ENCODE data around the gene POLR2F.
"Not testable (repeated sequence)": the region's sequence is repeated elsewhere in the genome, so short reads cannot be mapped to it uniquely, and the experiment has no call there.

Gene POLR2F

GRCh38 chr22:37925767-37926166 is 27.7 kb upstream of the POLR2F start:
- DNase-seq = no peak

GRCh38 chr22:37926358-37926757 is 27.1 kb upstream of the POLR2F start:
- no peak for DNase-seq

- no peak for DNase-seq
These were observed 26.5 kb upstream of the POLR2F start for GRCh38 chr22:37926771-37927636.

GRCh38 chr22:37927637-37927936 is 25.9 kb upstream of the POLR2F start:
- no peak for DNase-seq

- no peak for DNase-seq
These were observed 24.1 kb upstream of the POLR2F start for GRCh38 chr22:37929390-37929789.

GRCh38 chr22:37930270-37930951 is 23.1 kb upstream of the POLR2F start:
- no peak for DNase-seq

- no peak for DNase-seq
These were observed 22.5 kb upstream of the POLR2F start for GRCh38 chr22:37930952-37931440.

- DNase-seq = no peak
These were observed 21.6 kb upstream of the POLR2F start for GRCh38 chr22:37931893-37932389.

GRCh38 chr22:37932401-37932800 is 21.1 kb upstream of the POLR2F start:
- DNase-seq = no peak

GRCh38 chr22:37932821-37933578 is 20.5 kb upstream of the POLR2F start:
- no peak for DNase-seq

GRCh38 chr22:37933711-37934376 is 19.7 kb upstream of the POLR2F start:
- DNase-seq = peak; percentile 88

GRCh38 chr22:37940698-37941376 is 12.7 kb upstream of the POLR2F start:
- peak in 1 of 2 donors; percentile 30 for DNase-seq

GRCh38 chr22:37942133-37942532 is 11.4 kb upstream of the POLR2F start:
- DNase-seq = no peak

GRCh38 chr22:37943136-37943824 is 10.2 kb upstream of the POLR2F start:
- DNase-seq = no peak

GRCh38 chr22:37943825-37944198 is 9.7 kb upstream of the POLR2F start:
- DNase-seq = no peak

- not testable (repeated sequence) for DNase-seq
These were observed 9.1 kb upstream of the POLR2F start for GRCh38 chr22:37944423-37944822.

- not testable (repeated sequence) for DNase-seq
These were observed 6.2 kb upstream of the POLR2F start for GRCh38 chr22:37947142-37947795.

GRCh38 chr22:37951305-37951704 is 2.2 kb upstream of the POLR2F start:
- DNase-seq = no peak

GRCh38 chr22:37952629-37953028 is 870 bp upstream of the POLR2F start:
- not testable (repeated sequence) for DNase-seq

GRCh38 chr22:37953062-37953436 is 450 bp upstream of the POLR2F start:
- DNase-seq = peak in 1 of 2 donors; percentile 14

GRCh38 chr22:37954686-37955085 is 1.2 kb downstream of the POLR2F start:
- no peak for DNase-seq

All from inflammatory macrophage (primary cell).